Right lobe of liver (tissue), 4 donors: ENCODE measurements around the gene ASCL2.

ENCODE experiments used
- POLR2A ChIP-seq: fragments of 450-650 bp; IDR thresholded peaks from one replicate; pipeline ENCODE4 v1.6.1; 2017; ENCODE audit warnings: antibody characterized with exemption, mild to moderate bottlenecking
- TF ChIP-seq, protein P1 (sequence below), 4 donors: fragments of 200-600 bp in 3 of 4; fragments of 450-650 bp in 1 of 4; IDR thresholded peaks; one replicate each; pipeline versions ENCODE4 v1.5.1 to v1.8.0; 2016 to 2022; ENCODE audit warnings: antibody characterized with exemption in 4 of 4, mild to moderate bottlenecking in 2 of 4
- donor health status: DM: no; HTN: no; CAD: no.
- donor health status: DM: no; HTN: no; CAD: no.
- donor health status: DM: no; HTN: yes; CAD: no.

DNA sequence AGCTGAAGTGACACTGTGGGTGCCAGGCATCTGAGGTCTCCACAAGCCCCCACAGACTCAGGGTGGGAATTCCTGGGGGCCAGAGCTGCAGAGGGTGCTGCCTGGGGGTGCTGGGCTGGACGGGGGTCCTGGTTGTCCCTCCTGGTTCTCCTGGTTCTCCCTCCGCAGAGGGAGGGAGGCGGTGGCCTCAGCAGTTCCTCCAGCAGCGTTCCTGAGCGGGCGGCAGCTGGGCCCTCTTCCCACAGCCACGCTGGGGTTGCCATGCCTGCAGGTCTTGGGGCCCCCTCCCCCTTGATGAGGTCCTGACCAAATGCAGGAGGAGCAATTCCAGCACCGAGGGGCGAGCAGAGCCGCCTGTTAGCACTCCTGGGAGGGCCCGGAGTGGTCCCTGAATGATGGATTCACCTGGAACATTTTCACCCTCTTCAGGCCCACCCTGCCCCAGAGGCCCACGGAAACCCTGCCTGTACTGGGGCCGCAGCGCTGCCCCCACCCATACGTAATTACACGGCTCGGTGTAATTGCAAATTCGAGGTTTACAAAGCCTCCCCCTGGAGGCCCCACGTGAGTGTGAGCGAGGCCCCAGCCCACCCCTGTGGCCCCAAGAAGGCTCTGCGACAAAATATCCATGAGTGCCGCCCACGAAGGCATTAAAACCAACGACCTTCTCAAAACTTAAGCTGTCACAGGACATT, 30.7 kb upstream of the ASCL2 start:
- TF ChIP-seq, protein P1, sequence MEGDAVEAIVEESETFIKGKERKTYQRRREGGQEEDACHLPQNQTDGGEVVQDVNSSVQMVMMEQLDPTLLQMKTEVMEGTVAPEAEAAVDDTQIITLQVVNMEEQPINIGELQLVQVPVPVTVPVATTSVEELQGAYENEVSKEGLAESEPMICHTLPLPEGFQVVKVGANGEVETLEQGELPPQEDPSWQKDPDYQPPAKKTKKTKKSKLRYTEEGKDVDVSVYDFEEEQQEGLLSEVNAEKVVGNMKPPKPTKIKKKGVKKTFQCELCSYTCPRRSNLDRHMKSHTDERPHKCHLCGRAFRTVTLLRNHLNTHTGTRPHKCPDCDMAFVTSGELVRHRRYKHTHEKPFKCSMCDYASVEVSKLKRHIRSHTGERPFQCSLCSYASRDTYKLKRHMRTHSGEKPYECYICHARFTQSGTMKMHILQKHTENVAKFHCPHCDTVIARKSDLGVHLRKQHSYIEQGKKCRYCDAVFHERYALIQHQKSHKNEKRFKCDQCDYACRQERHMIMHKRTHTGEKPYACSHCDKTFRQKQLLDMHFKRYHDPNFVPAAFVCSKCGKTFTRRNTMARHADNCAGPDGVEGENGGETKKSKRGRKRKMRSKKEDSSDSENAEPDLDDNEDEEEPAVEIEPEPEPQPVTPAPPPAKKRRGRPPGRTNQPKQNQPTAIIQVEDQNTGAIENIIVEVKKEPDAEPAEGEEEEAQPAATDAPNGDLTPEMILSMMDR (IDR thresholded peaks at IDR 0.05), result no peak
- no peak for TF ChIP-seq POLR2A
